Measurements from ENCODE around the gene TERB2.
"Not testable (repeated sequence)": the region's sequence is repeated elsewhere in the genome, so short reads cannot be mapped to it uniquely, and the experiment has no call there.

DNA sequence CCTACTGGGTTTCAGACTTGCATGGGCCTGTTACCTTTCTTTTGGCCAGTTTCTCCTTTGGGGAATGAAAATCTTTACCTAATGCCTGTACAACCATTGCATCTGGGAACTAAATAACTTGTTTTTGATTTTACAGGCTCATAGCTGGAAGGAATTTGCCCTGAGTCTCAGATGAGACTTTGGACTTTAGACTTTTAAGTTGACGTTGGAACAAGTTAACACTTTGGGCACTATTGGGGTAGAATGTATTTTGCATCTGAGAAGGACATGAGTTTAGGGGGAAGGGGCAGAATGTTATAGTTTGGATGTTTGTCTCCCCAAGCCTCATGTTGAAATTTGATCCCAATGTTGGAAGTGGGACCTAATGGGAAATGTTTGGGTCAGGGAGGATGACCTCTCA lies 44.7 kb downstream of the TERB2 start:
- not testable (repeated sequence) for TF ChIP-seq CTCF, POLR2A (IDR thresholded peaks at IDR 0.05)
